Cerebellar nuclear complex (tissue), 1 donor: ENCODE results near the gene ATXN2L.
A peak's percentile ranks its signal among the peaks of the same experiment; 100 is the strongest.
"Not testable (repeated sequence)": the region's sequence is repeated elsewhere in the genome, so short reads cannot be mapped to it uniquely, and the experiment has no call there.

Experiments
- DNase-seq, 2 experiments: peaks; one replicate each; lab custom pipeline; 2025; lab: John Stamatoyannopoulos, UW

ATXN2L gene

GRCh38 chr16:28869201-28869600 is 46.4 kb downstream of the ATXN2L start:
- DNase-seq: no peak

- DNase-seq: no peak
Observed at GRCh38 chr16:28872952-28873351, 50.2 kb downstream of the ATXN2L start.

- no peak for DNase-seq
Observed at GRCh38 chr16:28873543-28874201, 50.9 kb downstream of the ATXN2L start.

GRCh38 chr16:28874406-28874805 is 51.6 kb downstream of the ATXN2L start:
- no peak for DNase-seq

- DNase-seq: no peak
Observed at GRCh38 chr16:28875134-28876018, 52.6 kb downstream of the ATXN2L start.

- no peak for DNase-seq
Observed at GRCh38 chr16:28876019-28876659, 53.3 kb downstream of the ATXN2L start.

- DNase-seq: no peak
Observed at GRCh38 chr16:28876973-28877654, 54.3 kb downstream of the ATXN2L start.

GRCh38 chr16:28877655-28878000 is 54.8 kb downstream of the ATXN2L start:
- no peak for DNase-seq

- no peak for DNase-seq
Observed at GRCh38 chr16:28878083-28878926, 55.5 kb downstream of the ATXN2L start, which contains the start of gene ATP2A1. Gene ATP2A1, plus strand, starts transcription at chr16:28878488. Its CDS starts 184 bp downstream, at chr16:28878672.

- DNase-seq: no peak
Observed at GRCh38 chr16:28879261-28879840, 56.6 kb downstream of the ATXN2L start.

- DNase-seq: peak in 1 of 2 experiments; percentile 12
Observed at GRCh38 chr16:28879841-28880588, 57.2 kb downstream of the ATXN2L start.

GRCh38 chr16:28880589-28880915 is 57.8 kb downstream of the ATXN2L start:
- no peak for DNase-seq

GRCh38 chr16:28880955-28881354 is 58.2 kb downstream of the ATXN2L start:
- no peak for DNase-seq

- not testable (repeated sequence) for DNase-seq
Observed at GRCh38 chr16:28881565-28881964, 58.8 kb downstream of the ATXN2L start.

- DNase-seq: no peak
Observed at GRCh38 chr16:28882551-28883160, 59.9 kb downstream of the ATXN2L start.

- no peak for DNase-seq
Observed at GRCh38 chr16:28883221-28883996, 60.6 kb downstream of the ATXN2L start.

- no peak for DNase-seq
Observed at GRCh38 chr16:28884045-28884444, 61.2 kb downstream of the ATXN2L start.
